Measurements from ENCODE around the gene MAST2. TPM values are rescaled to one million over a fixed set of nuclear protein-coding genes. Genes with fewer than 3 reads are reported as not detected.

MAST2 gene
- total RNA-seq, 1 experiment from 2014 or later: 38.4 TPM

DNA sequence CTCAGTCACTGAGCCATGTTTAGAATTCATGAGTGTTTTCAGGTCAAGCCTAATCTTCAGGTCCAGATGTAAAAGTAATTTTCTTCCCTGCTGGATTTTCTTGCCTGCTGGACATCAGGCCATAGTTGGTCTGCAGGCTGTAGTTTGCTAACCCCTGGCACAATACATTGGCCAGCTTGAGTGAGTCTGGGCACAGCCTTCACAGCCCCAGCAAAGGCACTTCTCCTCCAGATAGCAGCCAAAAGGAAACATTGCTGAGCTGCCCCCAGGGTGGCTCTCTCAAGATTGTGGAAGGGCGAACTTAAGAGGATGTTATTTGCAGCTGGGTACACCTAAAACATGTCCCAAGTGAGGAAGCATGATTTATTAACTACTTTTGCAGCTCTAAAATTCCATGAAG, 202.2 kb downstream of the MAST2 start:
- DNase-seq (ENCODE audit: low spot score): no peak

DNA sequence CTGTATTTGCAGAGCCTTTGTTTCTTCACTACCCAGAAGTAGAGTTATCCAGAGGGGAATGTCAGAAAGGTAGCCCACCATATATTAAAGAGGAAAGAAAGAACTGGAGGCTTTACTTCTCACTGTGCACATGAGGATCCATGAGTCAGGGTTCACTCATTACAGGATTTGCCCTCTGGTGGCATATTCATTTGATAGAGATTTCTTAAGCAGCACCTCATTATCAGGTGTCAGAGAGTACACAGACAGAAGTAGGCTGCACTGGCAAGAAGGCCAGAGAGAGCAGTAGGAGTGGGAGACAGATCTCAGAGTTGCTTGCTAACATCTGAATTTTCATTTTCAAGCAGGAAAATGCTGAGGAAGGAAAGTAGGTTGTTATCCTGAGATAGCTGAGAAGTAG, 205.2 kb downstream of the MAST2 start:
- Histone ChIP-seq H3K4me1 (ENCODE audit: insufficient read depth, low read length, poor library complexity, severe bottlenecking) (no peaks in the 10 kb centered on the region), H3K4me3 (ENCODE audit: low read depth, low read length, poor library complexity, severe bottlenecking) (no peak overlapping the region), H3K9me3 (ENCODE audit: low read depth, low read length, poor library complexity, severe bottlenecking) (no peaks in the 10 kb centered on the region), H3K27me3 (replicated peaks; ENCODE audit: insufficient read depth, low read depth, low read length, poor library complexity) (no peaks in the 10 kb centered on the region), H3K36me3 (ENCODE audit: insufficient read depth, low read length, poor library complexity, severe bottlenecking) (peaks cover 11% of the 10 kb centered on the region), H3K27ac (ENCODE audit: low read depth, low read length, poor library complexity, severe bottlenecking) (no peak overlapping the region)
- TF ChIP-seq, protein P1, sequence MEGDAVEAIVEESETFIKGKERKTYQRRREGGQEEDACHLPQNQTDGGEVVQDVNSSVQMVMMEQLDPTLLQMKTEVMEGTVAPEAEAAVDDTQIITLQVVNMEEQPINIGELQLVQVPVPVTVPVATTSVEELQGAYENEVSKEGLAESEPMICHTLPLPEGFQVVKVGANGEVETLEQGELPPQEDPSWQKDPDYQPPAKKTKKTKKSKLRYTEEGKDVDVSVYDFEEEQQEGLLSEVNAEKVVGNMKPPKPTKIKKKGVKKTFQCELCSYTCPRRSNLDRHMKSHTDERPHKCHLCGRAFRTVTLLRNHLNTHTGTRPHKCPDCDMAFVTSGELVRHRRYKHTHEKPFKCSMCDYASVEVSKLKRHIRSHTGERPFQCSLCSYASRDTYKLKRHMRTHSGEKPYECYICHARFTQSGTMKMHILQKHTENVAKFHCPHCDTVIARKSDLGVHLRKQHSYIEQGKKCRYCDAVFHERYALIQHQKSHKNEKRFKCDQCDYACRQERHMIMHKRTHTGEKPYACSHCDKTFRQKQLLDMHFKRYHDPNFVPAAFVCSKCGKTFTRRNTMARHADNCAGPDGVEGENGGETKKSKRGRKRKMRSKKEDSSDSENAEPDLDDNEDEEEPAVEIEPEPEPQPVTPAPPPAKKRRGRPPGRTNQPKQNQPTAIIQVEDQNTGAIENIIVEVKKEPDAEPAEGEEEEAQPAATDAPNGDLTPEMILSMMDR (conservative IDR thresholded peaks at IDR 0.05; ENCODE audit: low read depth, low read length): no peak
- no peak for TF ChIP-seq EZH2 (IDR thresholded peaks at IDR 0.05; ENCODE audit: borderline replicate concordance, low read depth, low read length, poor library complexity, severe bottlenecking)
- intact Hi-C loops (cut with micrococcal nuclease; ENCODE audit: unreplicated experiment): no loop called here
- no peak for DNase-seq (ENCODE audit: low spot score)
- BruUV-seq (replicated peaks): no TSS peak
- POLR2A ChIA-PET (ENCODE audit: low non-redundant PET): interaction anchor here (0.6 kb wide), 1 partner anchor 11 kb away, joined by 5 read pairs; no protein-coding TSS in a partner anchor
- CTCF ChIA-PET: no interaction called here

More for the DNA sequence above, 202.2 kb downstream of the MAST2 start:
- Histone ChIP-seq H3K27ac (ENCODE audit: low read depth, low read length, poor library complexity, severe bottlenecking) (no peak overlapping the region), H3K4me3 (ENCODE audit: low read depth, low read length, poor library complexity, severe bottlenecking) (no peak overlapping the region), H3K9me3 (ENCODE audit: low read depth, low read length, poor library complexity, severe bottlenecking) (no peaks in the 10 kb centered on the region), H3K4me1 (ENCODE audit: insufficient read depth, low read length, poor library complexity, severe bottlenecking) (no peaks in the 10 kb centered on the region), H3K27me3 (replicated peaks; ENCODE audit: insufficient read depth, low read depth, low read length, poor library complexity) (no peaks in the 10 kb centered on the region), H3K36me3 (ENCODE audit: insufficient read depth, low read length, poor library complexity, severe bottlenecking) (peaks cover 7% of the 10 kb centered on the region)
- intact Hi-C loops (cut with micrococcal nuclease; ENCODE audit: unreplicated experiment): no loop called here
- ChIA-PET POLR2A (ENCODE audit: low non-redundant PET) (no interaction called here), CTCF (no interaction called here)
- TF ChIP-seq, protein P1 (conservative IDR thresholded peaks at IDR 0.05; ENCODE audit: low read depth, low read length): no peak
- TF ChIP-seq EZH2 (IDR thresholded peaks at IDR 0.05; ENCODE audit: borderline replicate concordance, low read depth, low read length, poor library complexity, severe bottlenecking): no peak
- BruUV-seq (replicated peaks): no TSS peak

DNA sequence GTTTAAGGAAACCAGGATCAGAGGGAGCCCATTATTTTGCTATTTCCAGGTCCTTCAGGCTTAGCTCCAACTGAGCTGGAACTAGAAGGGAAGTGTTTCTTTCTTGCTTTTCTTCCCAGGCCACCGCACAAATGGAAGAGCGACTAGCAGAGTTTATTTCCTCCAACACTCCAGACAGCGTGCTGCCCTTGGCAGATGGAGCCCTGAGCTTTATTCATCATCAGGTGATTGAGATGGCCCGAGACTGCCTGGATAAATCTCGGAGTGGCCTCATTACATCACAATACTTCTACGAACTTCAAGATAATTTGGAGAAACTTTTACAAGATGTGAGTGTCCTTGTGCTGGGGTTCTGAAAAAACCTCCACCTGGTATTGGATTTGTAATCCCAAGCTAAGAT, 207.2 kb downstream of the MAST2 start:
- Histone ChIP-seq H3K9me3 (ENCODE audit: low read depth, low read length, poor library complexity, severe bottlenecking) (no peaks in the 10 kb centered on the region), H3K36me3 (ENCODE audit: insufficient read depth, low read length, poor library complexity, severe bottlenecking) (peaks cover 11% of the 10 kb centered on the region), H3K27ac (ENCODE audit: low read depth, low read length, poor library complexity, severe bottlenecking) (no peak overlapping the region), H3K4me1 (ENCODE audit: insufficient read depth, low read length, poor library complexity, severe bottlenecking) (no peaks in the 10 kb centered on the region), H3K4me3 (ENCODE audit: low read depth, low read length, poor library complexity, severe bottlenecking) (no peak overlapping the region), H3K27me3 (replicated peaks; ENCODE audit: insufficient read depth, low read depth, low read length, poor library complexity) (no peaks in the 10 kb centered on the region)
- intact Hi-C loops (cut with micrococcal nuclease; ENCODE audit: unreplicated experiment): no loop called here
- no peak for DNase-seq (ENCODE audit: low spot score)
- BruUV-seq (replicated peaks): no TSS peak
- TF ChIP-seq EZH2 (IDR thresholded peaks at IDR 0.05; ENCODE audit: borderline replicate concordance, low read depth, low read length, poor library complexity, severe bottlenecking): no peak
- TF ChIP-seq, protein P1 (conservative IDR thresholded peaks at IDR 0.05; ENCODE audit: low read depth, low read length): no peak
- ChIA-PET POLR2A (ENCODE audit: low non-redundant PET) (no interaction called here), CTCF (no interaction called here)

Measured in A673 (cell line).